DOHH2 (cell line): ENCODE results near the gene AOC3.
"Not testable (repeated sequence)": the region's sequence is repeated elsewhere in the genome, so short reads cannot be mapped to it uniquely, and the experiment has no call there.

Source experiments
- H3F3A ChIP-seq: fragments of 200-600 bp; sonication (generic), shearing (Covaris generic); 2 replicates; pipeline ENCODE4 v1.6.0; 2016; ENCODE audit warnings: antibody characterized with exemption, mild to moderate bottlenecking; ENCODE audit not compliant: control insufficient read depth, insufficient read depth
- H3K27ac ChIP-seq: fragments of 200-600 bp; sonication (generic); 2 replicates; pipeline ENCODE4 v1.5.1; 2014; ENCODE audit warnings: low read depth, mild to moderate bottlenecking, low read length, moderate library complexity
- H3K27me3 ChIP-seq: fragments of 200-600 bp; sonication (generic); 2 replicates; pipeline ENCODE4 v1.6.1; 2014; ENCODE audit warnings: mild to moderate bottlenecking, low read length, mixed read lengths; ENCODE audit not compliant: control insufficient read depth
- H3K36me3 ChIP-seq: fragments of 200-600 bp; sonication (generic); 2 replicates; pipeline ENCODE4 v1.6.1; 2014; ENCODE audit warnings: mild to moderate bottlenecking, low read length, moderate library complexity, mixed read lengths; ENCODE audit not compliant: control insufficient read depth
- H3K4me1 ChIP-seq: fragments of 200-600 bp; sonication (generic); 2 replicates; pipeline ENCODE4 v1.6.1; 2014; ENCODE audit warnings: mild to moderate bottlenecking, low read length, mixed read lengths; ENCODE audit not compliant: control insufficient read depth
- H3K4me2 ChIP-seq: fragments of 200-600 bp; sonication (generic); 2 replicates; pipeline ENCODE4 v1.6.0; 2014; ENCODE audit warnings: mild to moderate bottlenecking, low read length, moderate library complexity
- H3K4me3 ChIP-seq: fragments of 200-600 bp; sonication (generic); 2 replicates; pipeline ENCODE4 v1.5.1; 2014; ENCODE audit warnings: mild to moderate bottlenecking, low read length, mixed read lengths
- H3K79me2 ChIP-seq: fragments of 200-600 bp; sonication (generic); 2 replicates; pipeline ENCODE4 v1.6.1; 2014; ENCODE audit warnings: mild to moderate bottlenecking, low read length, mixed read lengths; ENCODE audit not compliant: control insufficient read depth
- H3K9me2 ChIP-seq: fragments of 200-600 bp; sonication (generic); replicated peaks from 2 replicates; pipeline ENCODE4 v1.6.1; 2014; ENCODE audit warnings: mild to moderate bottlenecking, low read length, mixed read lengths; ENCODE audit not compliant: control insufficient read depth
- H3K9me3 ChIP-seq: fragments of 200-600 bp; sonication (generic); 2 replicates; pipeline ENCODE4 v1.6.1; 2014; ENCODE audit warnings: antibody characterized with exemption, low read length, mixed read lengths; ENCODE audit not compliant: control insufficient read depth, insufficient read depth
- H4K20me1 ChIP-seq: fragments of 200-600 bp; sonication (generic); 2 replicates; pipeline ENCODE4 v1.6.0; 2014; ENCODE audit warnings: low read depth, mild to moderate bottlenecking, antibody characterized with exemption, low read length, moderate library complexity; ENCODE audit not compliant: control insufficient read depth, insufficient read depth
- CTCF ChIP-seq: fragments of 200-600 bp; sonication (generic); IDR thresholded peaks from one replicate; pipeline ENCODE4 v1.5.1; 2014; ENCODE audit warnings: antibody characterized with exemption, mild to moderate bottlenecking, low read depth, low read length; ENCODE audit not compliant: poor library complexity, severe bottlenecking
- EZH2phosphoT487 ChIP-seq: fragments of 200-600 bp; sonication (generic); IDR thresholded peaks from 2 replicates; pipeline ENCODE4 v1.6.1; 2017; ENCODE audit warnings: borderline replicate concordance, mild to moderate bottlenecking, antibody characterized with exemption, low read length, moderate library complexity, mixed read lengths

AOC3 gene

GRCh38 chr17:42898147-42898811 is 47.3 kb downstream of the AOC3 start:
- Histone ChIP-seq H3K4me1 (no peaks in the 10 kb centered on the region), H3K4me2 (no peak overlapping the region), H3K4me3 (no peak overlapping the region), H3K9me3 (no peaks in the 10 kb centered on the region), H3K9me2 (no peaks in the 10 kb centered on the region), H3F3A (no peaks in the 10 kb centered on the region), H4K20me1 (no peaks in the 10 kb centered on the region), H3K79me2 (no peaks in the 10 kb centered on the region), H3K27ac (no peak overlapping the region), H3K36me3 (no peaks in the 10 kb centered on the region), H3K27me3 (peaks cover 12% of the 10 kb centered on the region)
- no peak for TF ChIP-seq EZH2phosphoT487
- TF ChIP-seq CTCF: no peak

GRCh38 chr17:42899981-42900380 is 49.0 kb downstream of the AOC3 start:
- not testable (repeated sequence) for H3K4me3 ChIP-seq, H3F3A ChIP-seq, H3K36me3 ChIP-seq, H3K9me3 ChIP-seq, H4K20me1 ChIP-seq, H3K4me2 ChIP-seq, H3K27me3 ChIP-seq, H3K27ac ChIP-seq, H3K79me2 ChIP-seq, H3K9me2 ChIP-seq, H3K4me1 ChIP-seq

- no peaks in the 10 kb centered on the region for H3K36me3 ChIP-seq
- H3K27me3 ChIP-seq: peaks cover 9% of the 10 kb centered on the region; the same call in 1 of the 2 replicates
- no peaks in the 10 kb centered on the region for H3K4me1 ChIP-seq
- no peak within 1 kb of the TSS for H3K4me3 ChIP-seq
- no peak within 1 kb of the TSS for H3K27ac ChIP-seq
- no peak within 1 kb of the TSS for H3K4me2 ChIP-seq
- TF ChIP-seq CTCF (no peak), EZH2phosphoT487 (no peak)
- no peaks in the 10 kb centered on the region for H4K20me1 ChIP-seq
- H3K79me2 ChIP-seq: no peaks in the 10 kb centered on the region
- no peaks in the 10 kb centered on the region for H3K9me2 ChIP-seq
- H3F3A ChIP-seq: no peaks in the 10 kb centered on the region
- no peaks in the 10 kb centered on the region for H3K9me3 ChIP-seq
Measured at GRCh38 chr17:42900460-42901331, 49.7 kb downstream of the AOC3 start, which contains the start of gene G6PC1. TSS of gene G6PC1 (plus strand) at chr17:42900799. CDS start at chr17:42900877, 78 bp downstream.
